Muscle of arm (tissue), 12 donors: Measurements from ENCODE around the gene EPM2A. TPM values are rescaled to one million over a fixed set of nuclear protein-coding genes. Genes with fewer than 3 reads are reported as not detected.
"Not testable (repeated sequence)": the region's sequence is repeated elsewhere in the genome, so short reads cannot be mapped to it uniquely, and the experiment has no call there.

ENCODE experiments used
- DNase-seq: peaks from one replicate; pipeline ENCODE4 v3.0.0-alpha.2; 2013
- polyA plus RNA-seq, 12 donors: library from polyadenylated mRNA; unstranded; fragments of 120-200 nt; gene quantifications; one replicate each; pipeline ENCODE4 v1.2.1, GENCODE V29; 2013; ENCODE audit not compliant: insufficient read length in 12 of 12

EPM2A gene
- polyA plus RNA-seq, 12 donors, result 6.9 to 25.0 (median 18.2) TPM; not detected in 1

DNA sequence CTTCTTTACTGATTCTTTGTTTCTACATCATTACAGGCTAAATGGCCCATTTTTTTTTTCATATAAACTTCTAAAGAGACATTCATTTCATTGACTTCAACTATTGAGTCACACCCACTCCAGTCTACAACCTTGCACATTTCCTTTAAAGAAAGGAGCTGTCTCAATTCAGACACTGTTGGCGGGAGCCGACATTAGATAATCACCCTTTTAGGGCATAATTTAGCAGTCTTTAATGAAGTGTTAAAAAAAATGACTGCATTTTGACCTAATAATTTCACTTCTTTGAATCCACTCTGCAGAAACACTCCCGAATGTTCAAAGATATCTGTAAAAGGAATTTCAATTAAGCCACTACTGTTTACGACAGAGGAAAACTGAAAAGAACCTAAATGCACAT lies 1.5 kb downstream of the EPM2A start:
- DNase-seq, result no peak

DNA sequence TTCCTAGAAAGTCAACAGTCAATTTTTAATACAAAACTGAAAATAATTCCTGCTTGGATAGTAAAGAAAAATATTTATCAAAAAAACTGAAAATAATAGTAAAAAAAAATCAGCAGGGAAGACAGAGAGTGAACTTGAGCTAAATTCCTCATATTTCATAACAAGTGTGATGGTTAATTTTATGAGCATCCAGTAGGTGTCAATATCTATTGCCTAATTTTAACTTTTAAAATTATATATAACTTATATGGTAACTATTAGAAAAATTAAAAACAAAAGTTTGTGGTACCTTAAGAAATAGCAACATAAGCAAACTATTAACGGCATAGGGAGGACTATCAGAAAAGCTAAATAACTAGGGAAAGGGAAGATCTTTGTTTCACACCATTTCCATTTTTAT lies 2.1 kb downstream of the EPM2A start:
- DNase-seq, result no peak

DNA sequence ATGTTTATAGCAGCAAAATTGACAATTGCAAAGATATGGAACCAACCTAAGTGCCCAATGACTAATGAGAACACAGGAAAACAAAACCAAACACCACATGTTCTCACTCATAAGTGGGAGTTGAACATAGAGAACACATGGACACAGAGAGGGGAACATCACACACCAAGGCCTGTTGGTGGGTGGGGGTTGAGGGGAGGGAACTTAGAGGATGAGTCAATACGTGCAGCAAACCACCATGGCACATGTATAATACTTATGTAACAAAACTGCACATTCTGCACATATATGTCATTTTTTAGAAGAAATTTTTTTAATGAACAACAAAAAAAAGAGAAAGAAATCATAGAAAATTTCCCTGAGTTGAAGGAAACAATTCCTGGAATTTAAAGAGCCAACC lies 3.9 kb downstream of the EPM2A start:
- no peak for DNase-seq

GRCh38 chr6:145729887-145730286 lies 5.4 kb downstream of the EPM2A start:
- DNase-seq, result no peak

DNA sequence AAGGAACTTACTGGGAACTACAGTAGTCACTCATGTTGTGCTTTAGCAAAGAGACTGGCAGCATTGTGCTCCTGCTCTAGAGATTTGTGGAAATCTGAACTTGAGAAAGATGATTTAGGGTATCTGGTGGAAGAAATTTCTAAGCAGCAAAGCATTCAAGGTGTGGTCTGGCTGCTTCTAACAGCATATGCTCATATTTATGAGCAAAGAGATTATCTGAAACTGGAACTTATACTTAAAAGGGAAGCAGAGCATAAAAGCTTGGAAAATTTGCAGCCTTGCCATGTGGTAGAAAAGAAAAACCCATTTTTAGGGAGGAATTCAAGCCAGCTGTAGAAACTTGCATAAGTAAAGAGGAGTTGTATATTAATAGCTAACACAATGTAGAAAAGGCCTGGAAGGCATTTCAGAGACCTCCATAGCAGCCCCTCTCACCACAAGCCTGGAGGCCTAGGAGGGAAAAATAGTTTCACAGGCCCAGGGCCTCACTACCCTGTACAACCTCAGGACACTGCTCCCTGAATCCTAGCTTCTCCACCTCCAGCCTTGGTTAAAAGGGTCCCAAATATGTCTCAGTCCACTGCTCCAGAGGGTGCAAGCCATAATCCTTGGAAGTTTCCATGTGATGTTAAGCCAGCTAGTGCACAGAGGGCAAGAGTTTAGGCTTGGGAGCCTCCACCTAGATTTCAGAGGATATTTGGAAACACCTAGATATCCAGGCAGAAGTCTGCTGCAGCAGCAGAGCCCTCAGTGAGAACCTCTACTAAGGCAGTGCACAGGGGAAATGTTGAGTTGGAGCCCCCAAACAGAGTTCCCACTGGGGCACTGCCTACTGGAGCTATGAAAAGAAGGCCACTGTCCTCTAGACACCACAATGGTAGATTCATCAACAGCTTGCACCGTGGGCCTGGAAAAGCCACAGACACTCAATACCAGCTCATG lies 6.6 kb downstream of the EPM2A start:
- no peak for DNase-seq

GRCh38 chr6:145727817-145728388 lies 7.4 kb downstream of the EPM2A start:
- no peak for DNase-seq

DNA sequence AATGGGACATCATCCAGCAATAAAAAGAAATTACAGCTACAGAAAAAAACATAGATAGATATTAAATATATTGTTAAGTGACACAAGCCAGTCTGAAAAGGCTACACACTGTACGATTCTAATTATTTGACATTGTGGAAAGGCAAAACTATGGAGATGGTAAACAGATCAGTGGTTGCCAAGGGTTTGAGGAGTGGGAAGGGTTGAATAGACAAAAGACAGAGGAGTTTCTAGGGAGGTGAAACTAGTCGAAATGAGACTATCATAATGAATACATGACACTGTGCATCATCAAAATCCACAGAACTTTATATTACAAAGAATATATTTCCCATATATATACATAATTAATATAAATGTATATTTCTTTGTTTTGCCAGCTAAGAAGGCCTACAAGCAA lies 9.8 kb downstream of the EPM2A start:
- no peak for DNase-seq

DNA sequence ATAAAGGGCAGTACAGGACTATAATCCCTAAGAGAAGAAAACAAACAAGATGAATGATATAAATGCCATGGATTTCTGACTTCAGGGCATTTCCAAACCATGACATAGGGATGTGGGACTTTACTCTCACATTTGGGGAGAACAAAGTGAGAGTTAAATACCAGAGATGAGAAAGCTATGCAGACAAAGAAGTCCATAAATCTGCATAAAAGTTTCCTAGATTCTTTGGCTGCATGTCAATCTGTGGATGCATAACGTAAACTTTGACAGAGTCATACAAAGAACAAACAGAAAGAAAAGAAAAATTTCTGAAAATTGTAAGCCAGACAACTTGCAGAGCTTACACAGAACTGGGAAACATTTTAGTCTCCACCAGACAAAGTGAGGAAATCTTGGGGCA lies 11.7 kb downstream of the EPM2A start:
- DNase-seq, result no peak

DNA sequence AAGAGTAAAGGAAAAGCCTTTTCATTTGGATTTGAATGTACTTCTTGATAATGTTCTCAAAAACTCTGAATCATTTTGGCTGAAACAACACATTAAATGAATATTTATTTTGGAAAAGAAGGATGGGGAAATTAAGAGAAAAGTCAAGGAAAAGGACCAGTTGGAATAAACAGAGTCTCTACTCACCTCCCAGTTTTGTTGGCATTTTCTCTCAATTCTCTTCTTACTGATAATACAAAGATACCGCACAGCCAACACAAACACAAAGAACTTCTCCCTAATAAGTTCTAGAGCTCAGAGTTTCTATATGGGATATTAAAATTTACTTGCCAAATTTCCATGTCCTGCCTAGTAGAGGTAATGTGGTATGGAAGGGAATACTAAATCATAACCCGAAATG lies 13.1 kb downstream of the EPM2A start:
- DNase-seq, result no peak

DNA sequence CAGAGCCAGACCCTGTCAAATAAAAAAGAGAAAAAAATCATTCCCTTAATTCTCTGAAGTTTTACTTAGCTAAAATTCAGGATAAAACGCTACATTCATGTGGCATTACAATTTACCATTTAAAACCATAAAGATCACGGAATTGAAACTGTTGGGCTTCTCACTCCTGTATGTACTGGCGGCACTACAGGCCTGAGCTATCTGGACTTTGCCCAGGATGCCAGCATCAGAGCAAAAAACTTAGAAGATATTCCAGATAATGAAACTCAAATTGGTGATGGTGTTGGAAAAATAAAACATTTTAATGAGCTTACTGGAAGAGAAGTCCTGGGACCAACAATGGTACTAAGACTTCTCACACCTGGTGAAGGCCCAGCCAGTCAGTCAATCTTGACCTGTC lies 14.2 kb downstream of the EPM2A start:
- DNase-seq, result no peak

- DNase-seq, result no peak
These were observed 19.9 kb downstream of the EPM2A start for GRCh38 chr6:145715426-145715825.

DNA sequence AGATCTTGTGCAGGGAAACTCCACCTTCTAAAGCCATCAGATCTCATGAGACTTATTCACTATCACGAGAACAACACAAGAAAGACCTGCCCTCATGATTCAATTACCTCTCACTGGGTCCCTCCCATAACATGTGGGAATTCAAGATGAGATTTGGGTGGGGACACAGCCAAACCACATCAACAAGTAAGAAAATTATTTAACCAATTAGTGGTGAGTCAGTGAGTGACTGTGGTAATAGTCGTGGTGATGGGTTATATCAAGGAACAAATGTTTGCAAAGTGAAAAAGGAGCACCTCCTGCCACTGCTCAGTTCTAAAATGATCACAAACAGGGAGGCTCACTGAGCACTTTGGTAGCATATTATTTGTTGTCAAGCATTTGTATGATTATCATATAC lies 20.6 kb downstream of the EPM2A start:
- no peak for DNase-seq

- no peak for DNase-seq
These were observed 21.5 kb downstream of the EPM2A start for GRCh38 chr6:145713773-145714172.

DNA sequence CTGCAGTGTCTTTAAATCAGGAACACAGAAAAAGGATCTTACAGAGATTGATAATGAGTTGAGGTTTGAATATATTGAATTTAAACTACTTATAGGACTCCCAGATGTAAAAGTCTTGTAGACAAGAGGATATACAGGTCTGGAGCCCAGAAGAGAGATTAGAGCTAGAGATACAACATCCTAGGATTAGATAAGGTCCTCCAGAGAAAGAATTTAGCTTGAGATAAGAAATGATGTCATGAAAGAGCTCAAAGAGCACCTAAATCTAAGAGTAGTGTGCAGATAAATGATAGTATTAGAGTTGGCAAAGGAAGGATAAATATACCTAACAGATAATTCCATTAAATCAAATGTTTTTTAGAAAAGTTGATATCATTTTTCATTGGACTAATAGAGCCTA lies 23.9 kb downstream of the EPM2A start:
- no peak for DNase-seq

DNA sequence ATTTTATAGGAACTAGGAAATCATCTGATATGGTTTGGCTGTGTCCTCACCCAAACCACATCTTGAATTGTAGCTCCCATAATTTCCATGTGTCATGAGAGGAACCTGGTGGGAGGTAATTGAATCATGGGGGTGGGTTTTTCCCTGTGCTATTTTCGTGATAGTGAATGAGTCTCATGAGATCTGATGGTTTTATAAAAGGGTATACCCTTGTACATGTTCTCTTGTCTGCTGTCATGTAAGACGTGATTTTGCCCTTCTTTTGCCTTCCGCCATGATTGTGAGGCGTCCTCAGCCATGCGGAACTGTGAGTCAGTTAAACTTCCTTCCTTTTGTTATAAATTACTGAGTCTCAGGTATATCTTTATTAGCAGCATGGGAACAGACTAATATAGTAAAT lies 27.9 kb downstream of the EPM2A start:
- DNase-seq, result no peak

- no peak for DNase-seq
These were observed 29.8 kb downstream of the EPM2A start for GRCh38 chr6:145705561-145705960.

- peak; percentile 11 for DNase-seq
These were observed 31.1 kb downstream of the EPM2A start for GRCh38 chr6:145704143-145704781.

GRCh38 chr6:145699462-145699861 lies 35.9 kb downstream of the EPM2A start:
- no peak for DNase-seq

GRCh38 chr6:145697401-145697800 lies 37.9 kb downstream of the EPM2A start:
- DNase-seq, result not testable (repeated sequence)

DNA sequence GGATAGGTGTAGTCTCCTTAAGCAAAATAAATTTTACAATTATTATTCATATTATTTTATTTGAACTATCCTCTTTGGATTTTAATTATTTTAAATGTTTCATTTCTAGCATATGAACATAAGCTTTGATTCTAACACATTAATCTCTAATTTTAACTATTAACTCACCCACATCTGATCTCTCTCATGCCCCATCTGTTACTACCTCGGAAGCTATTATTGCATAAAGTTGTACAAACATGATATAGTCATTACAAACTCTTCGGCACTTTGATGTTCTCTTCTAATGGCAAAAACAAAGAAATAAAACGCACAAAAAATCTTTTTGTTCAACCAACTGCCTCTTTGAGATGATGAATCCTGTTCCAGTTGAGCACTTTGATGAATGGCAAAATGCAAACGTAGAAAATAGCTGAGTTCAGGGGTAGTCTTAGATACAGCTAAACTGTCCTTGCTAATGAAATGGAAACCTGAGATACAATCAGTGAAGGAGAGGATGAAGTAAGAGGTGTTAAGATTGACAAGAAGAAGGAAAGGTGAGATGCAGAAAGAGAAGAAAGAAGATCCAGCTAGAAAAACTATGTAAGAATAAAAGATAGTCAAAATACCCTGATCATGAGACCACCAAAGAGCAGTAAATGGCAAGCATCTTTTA lies 41.1 kb downstream of the EPM2A start:
- DNase-seq, result no peak

GRCh38 chr6:145690969-145691368 lies 44.4 kb downstream of the EPM2A start:
- DNase-seq, result no peak

DNA sequence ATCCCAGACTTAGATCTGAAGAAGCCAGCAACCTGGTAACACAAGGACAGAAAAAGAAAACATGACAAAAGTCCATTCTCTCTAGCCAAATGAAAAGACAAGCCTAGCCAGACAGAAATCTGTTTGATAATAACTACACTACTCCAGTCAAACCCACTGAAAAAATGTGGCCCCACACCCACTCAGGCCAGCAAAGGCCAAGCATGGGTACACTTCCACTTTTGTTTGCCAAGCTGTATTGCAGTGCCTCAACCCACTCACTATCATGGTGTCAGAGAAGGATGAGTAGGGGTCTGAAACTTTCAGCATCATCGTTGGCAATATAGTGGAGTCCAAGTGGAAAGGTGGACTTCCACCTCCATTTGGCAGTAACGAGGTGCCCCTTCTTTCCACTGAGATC lies 45.8 kb downstream of the EPM2A start:
- no peak for DNase-seq
